CD4-positive, alpha-beta memory T cell (primary cell): ENCODE results near the gene CISH. TPM values are rescaled to one million over a fixed set of nuclear protein-coding genes. Genes with fewer than 3 reads are reported as not detected.

Experiments used
- CTCF ChIA-PET: fragments of 350-600 bp; sonication (Branson Sonifier 250); formaldehyde crosslinking; loops from one replicate; lab custom pipeline; 2021; ENCODE audit warnings: inconsistent platforms; ENCODE audit not compliant: partially characterized antibody; lab: Charles Lee
- POLR2A ChIA-PET: fragments of 350-600 bp; sonication (Branson Sonifier 250); formaldehyde crosslinking; loops from one replicate; lab custom pipeline; 2021; ENCODE audit not compliant: partially characterized antibody; lab: Charles Lee
- DNase-seq, 5 donors: peaks; one replicate each; pipeline versions ENCODE4 v3.0.0 to v3.0.0-alpha.2; 2020 to 2022; ENCODE audit warnings: mixed read lengths in 1 of 5
- H3K27ac ChIP-seq: one replicate; pipeline ENCODE4 v1.7.0; 2013; ENCODE audit warnings: low read depth, low read length
- H3K27me3 ChIP-seq: 2 replicates; pipeline ENCODE4 v1.7.0; 2013; ENCODE audit warnings: mild to moderate bottlenecking, low read length, moderate library complexity; ENCODE audit not compliant: insufficient read depth
- H3K36me3 ChIP-seq: 2 replicates; pipeline ENCODE4 v1.7.0; 2013; ENCODE audit warnings: mild to moderate bottlenecking, low read length, moderate library complexity; ENCODE audit not compliant: insufficient read depth
- H3K4me1 ChIP-seq: 2 replicates; pipeline ENCODE4 v1.7.0; 2013; ENCODE audit warnings: mild to moderate bottlenecking, low read length, moderate library complexity; ENCODE audit not compliant: insufficient read depth
- H3K4me3 ChIP-seq, 2 donors: one replicate each; pipeline ENCODE4 v1.7.0; 2013; ENCODE audit warnings: low read length in 2 of 2, mild to moderate bottlenecking in 1 of 2
- H3K9me3 ChIP-seq, 2 donors: one replicate each; pipeline ENCODE4 v1.7.0; 2013; ENCODE audit warnings: low read length in 2 of 2, control low read depth in 1 of 2; ENCODE audit not compliant: control insufficient read depth in 1 of 2
- H3K27ac Mint-ChIP-seq, 7 donors: one replicate each; pipeline ENCODE4 v1.8.0; 2020 to 2021; ENCODE audit warnings: mixed read lengths in 7 of 7, mild to moderate bottlenecking in 6 of 7, inconsistent platforms in 3 of 7, moderate library complexity in 3 of 7
- H3K27me3 Mint-ChIP-seq, 2 donors: one replicate each; pipeline ENCODE4 v1.8.0; 2020 to 2021; ENCODE audit warnings: mixed read lengths in 2 of 2
- H3K36me3 Mint-ChIP-seq, 2 donors: one replicate each; pipeline ENCODE4 v1.8.0; 2020 to 2021; ENCODE audit warnings: mixed read lengths in 2 of 2, inconsistent platforms in 1 of 2, mild to moderate bottlenecking in 1 of 2
- H3K4me1 Mint-ChIP-seq, 4 donors: one replicate each; pipeline ENCODE4 v1.8.0; 2020 to 2021; ENCODE audit warnings: mixed read lengths in 4 of 4, mild to moderate bottlenecking in 1 of 4
- H3K4me3 Mint-ChIP-seq, 8 donors: one replicate each; pipeline ENCODE4 v1.8.0; 2020 to 2021; ENCODE audit warnings: mixed read lengths in 8 of 8, mild to moderate bottlenecking in 7 of 8, moderate library complexity in 6 of 8, inconsistent platforms in 3 of 8
- H3K9me3 Mint-ChIP-seq, 8 donors: one replicate each; pipeline ENCODE4 v1.8.0; 2020 to 2021; ENCODE audit warnings: mixed read lengths in 8 of 8, mild to moderate bottlenecking in 5 of 8, inconsistent platforms in 3 of 8, moderate library complexity in 1 of 8
- intact Hi-C: fragments of 100-400 bp; cut with micrococcal nuclease; formaldehyde crosslinking; loops from one replicate; pipeline ENCODE4 v1.15.1; 2023
- polyA plus RNA-seq, 2 donors: library from polyadenylated mRNA; unstranded; fragments of 300-500 nt; fragmentation: Illumina TruSeq; gene quantifications; one replicate each; pipeline ENCODE4 v1.2.3, GENCODE V29; 2021
- total RNA-seq, 2 experiments: library from RNA; stranded (reverse); gene quantifications; one replicate each; pipeline ENCODE4 v1.2.3, GENCODE V29; 2021

The CISH gene
- total and polyA plus RNA-seq, 4 experiments from 2014 or later = 14.7 to 248 (median 53.6) TPM

- H3K36me3 Mint-ChIP-seq = peaks cover under 1 to 5% of the 10 kb centered on the region in 2 donors
- peak overlapping the region; percentile 54 to 85 (median 68) for H3K4me3 Mint-ChIP-seq
- Histone ChIP-seq H3K36me3 (peaks cover 7% of the 10 kb centered on the region), H3K9me3 (no peaks in the 10 kb centered on the region), H3K4me3 (peak overlapping the region in 1 of 2 donors; percentile 12), H3K27ac (peak overlapping the region; percentile 52), H3K27me3 (no peaks in the 10 kb centered on the region), H3K4me1 (peaks cover 84% of the 10 kb centered on the region)
- peak; percentile 45 to 64 (median 58) for DNase-seq
- H3K9me3 Mint-ChIP-seq = no peaks in the 10 kb centered on the region
- ChIA-PET CTCF (interaction anchor here (1.6 to 21.1 kb wide), 5 partner anchors 8 to 79 kb away, joined by 6 to 996 read pairs (median 11); partner anchors contain the start of genes CISH and MAPKAPK3), POLR2A (interaction anchor here (1.4 to 18.7 kb wide), 3 partner anchors 8 to 35 kb away, joined by 5 to 1072 read pairs (median 276); partner anchors contain the start of genes CISH and MAPKAPK3)
- H3K4me1 Mint-ChIP-seq = peaks cover 47 to 88% (median 56%) of the 10 kb centered on the region in 4 donors
- peak overlapping the region; percentile 80 to 96 (median 93) for H3K27ac Mint-ChIP-seq
- no peaks in the 10 kb centered on the region for H3K27me3 Mint-ChIP-seq
- intact Hi-C loops = no loop called here
Measured at GRCh38 chr3:50573566-50574443, 37.8 kb downstream of the CISH start.

GRCh38 chr3:50572801-50573371 lies 38.7 kb downstream of the CISH start:
- Mint-ChIP-seq H3K4me1 (peaks cover 48 to 95% (median 60%) of the 10 kb centered on the region in 4 donors), H3K4me3 (peak overlapping the region in 7 of 8 donors; percentile 54 to 85 (median 81)), H3K27me3 (no peaks in the 10 kb centered on the region), H3K36me3 (peaks cover 0 to 4% of the 10 kb centered on the region in 2 donors), H3K9me3 (no peaks in the 10 kb centered on the region), H3K27ac (peak overlapping the region; percentile 80 to 96 (median 93))
- Histone ChIP-seq H3K36me3 (peaks cover 7% of the 10 kb centered on the region), H3K27me3 (no peaks in the 10 kb centered on the region), H3K9me3 (no peaks in the 10 kb centered on the region), H3K27ac (peak overlapping the region; percentile 52), H3K4me3 (peak overlapping the region; percentile 8 to 33), H3K4me1 (peaks cover 92% of the 10 kb centered on the region)
- no peak for DNase-seq
- intact Hi-C loops = loop anchor here (1.0 kb wide), 3 partner anchors 18 to 79 kb away; no protein-coding TSS in a partner anchor
- POLR2A ChIA-PET = interaction anchor here (0.6 to 18.7 kb wide), 7 partner anchors 8 to 80 kb away, joined by 3 to 1072 read pairs (median 4); partner anchors contain the start of genes CISH and MAPKAPK3
- CTCF ChIA-PET = interaction anchor here (0.6 to 21.1 kb wide), 13 partner anchors 8 to 806 kb away, joined by 3 to 996 read pairs (median 4); partner anchors contain the start of genes CISH and MAPKAPK3

GRCh38 chr3:50572158-50572557 lies 39.4 kb downstream of the CISH start:
- H3K36me3 Mint-ChIP-seq = peaks cover 0 to 6% of the 10 kb centered on the region in 2 donors
- H3K9me3 Mint-ChIP-seq = no peaks in the 10 kb centered on the region
- no peaks in the 10 kb centered on the region for H3K27me3 ChIP-seq
- H3K27me3 Mint-ChIP-seq = no peaks in the 10 kb centered on the region
- peak; percentile 77 to 83 (median 81) for DNase-seq
- H3K9me3 ChIP-seq = no peaks in the 10 kb centered on the region
- peaks cover 7% of the 10 kb centered on the region for H3K36me3 ChIP-seq
- POLR2A ChIA-PET = interaction anchor here (0.6 to 18.7 kb wide), 7 partner anchors 9 to 81 kb away, joined by 3 to 1072 read pairs (median 4); partner anchors contain the start of genes CISH and MAPKAPK3
- peak overlapping the region; percentile 52 for H3K27ac ChIP-seq
- H3K4me3 ChIP-seq = peak overlapping the region; percentile 8 to 13
- CTCF ChIA-PET = interaction anchor here (0.6 to 21.1 kb wide), 12 partner anchors 8 to 806 kb away, joined by 3 to 996 read pairs (median 4); partner anchors contain the start of genes CISH and MAPKAPK3
- peaks cover 51 to 94% (median 64%) of the 10 kb centered on the region in 4 donors for H3K4me1 Mint-ChIP-seq
- H3K4me3 Mint-ChIP-seq = peak overlapping the region; percentile 4 to 85 (median 79)
- intact Hi-C loops = loop anchor here (1.0 kb wide), 3 partner anchors 19 to 80 kb away; no protein-coding TSS in a partner anchor
- peak overlapping the region; percentile 80 to 95 (median 93) for H3K27ac Mint-ChIP-seq
- peaks cover 90% of the 10 kb centered on the region for H3K4me1 ChIP-seq

- peak overlapping the region in 2 of 8 donors; percentile 85 to 97 for H3K4me3 Mint-ChIP-seq
- no peaks in the 10 kb centered on the region for H3K27me3 Mint-ChIP-seq
- no peak overlapping the region for H3K4me3 ChIP-seq
- peaks cover 7% of the 10 kb centered on the region for H3K36me3 ChIP-seq
- H3K27ac ChIP-seq = no peak overlapping the region
- POLR2A ChIA-PET = interaction anchor here (1.1 to 18.7 kb wide), 3 partner anchors 19 to 82 kb away, joined by 4 to 1072 read pairs (median 276); partner anchors contain the start of genes CISH and MAPKAPK3
- no peaks in the 10 kb centered on the region for H3K27me3 ChIP-seq
- peaks cover 0 to 6% of the 10 kb centered on the region in 2 donors for H3K36me3 Mint-ChIP-seq
- no peak for DNase-seq
- H3K27ac Mint-ChIP-seq = peak overlapping the region in 4 of 7 donors; percentile 10 to 92 (median 77)
- intact Hi-C loops = no loop called here
- H3K9me3 ChIP-seq = no peaks in the 10 kb centered on the region
- CTCF ChIA-PET = interaction anchor here (1.8 to 21.1 kb wide), 4 partner anchors 18 to 82 kb away, joined by 5 to 996 read pairs (median 146); partner anchors contain the start of genes CISH and MAPKAPK3
- no peaks in the 10 kb centered on the region for H3K9me3 Mint-ChIP-seq
- H3K4me1 ChIP-seq = peaks cover 90% of the 10 kb centered on the region
- H3K4me1 Mint-ChIP-seq = peaks cover 53 to 97% (median 68%) of the 10 kb centered on the region in 4 donors
Measured at GRCh38 chr3:50571486-50571885, 40.1 kb downstream of the CISH start.

- Mint-ChIP-seq H3K27ac (peak overlapping the region; percentile 54 to 100 (median 96)), H3K9me3 (no peaks in the 10 kb centered on the region), H3K36me3 (peaks cover 0 to 6% of the 10 kb centered on the region in 2 donors), H3K27me3 (no peaks in the 10 kb centered on the region), H3K4me3 (peak overlapping the region; percentile 93 to 98 (median 96)), H3K4me1 (peaks cover 53 to 92% (median 66%) of the 10 kb centered on the region in 4 donors)
- Histone ChIP-seq H3K27ac (peak overlapping the region; percentile 83), H3K4me1 (peaks cover 87% of the 10 kb centered on the region), H3K27me3 (no peaks in the 10 kb centered on the region), H3K9me3 (no peaks in the 10 kb centered on the region), H3K36me3 (peaks cover 7% of the 10 kb centered on the region), H3K4me3 (no peak overlapping the region)
- POLR2A ChIA-PET = interaction anchor here (0.5 to 18.7 kb wide), 12 partner anchors 10 to 929 kb away, joined by 3 to 1072 read pairs (median 16); partner anchors contain the start of genes CISH, CYB561D2, DCAF1 and MANF
- no peak for DNase-seq
- intact Hi-C loops = no loop called here
- CTCF ChIA-PET = interaction anchor here (0.6 to 21.1 kb wide), 11 partner anchors 10 to 819 kb away, joined by 3 to 996 read pairs (median 4); partner anchors contain the start of genes CISH and MAPKAPK3
Measured at GRCh38 chr3:50570508-50571279, 40.9 kb downstream of the CISH start.
